Activated T-cell treated with anti-CD3 and anti-CD28 coated beads, Interleukin-2, amount 50 U/mL, for 4 hours (primary cell): ENCODE measurements around the gene ALDH5A1. TPM values are rescaled to one million over a fixed set of nuclear protein-coding genes. Genes with fewer than 3 reads are reported as not detected.

Experiments
- ATAC-seq, 2 donors: fragments of 200-7000 bp; cut with Tn5 transposase; one replicate each; pipeline ENCODE4 v1.10.0; 2021
- DNase-seq: peaks from one replicate; pipeline ENCODE4 v3.0.0-alpha.2; 2020
- H3K27me3 Mint-ChIP-seq: one replicate; pipeline ENCODE4 v1.8.0; 2021; ENCODE audit warnings: low read depth, mixed read lengths
- H3K36me3 Mint-ChIP-seq: one replicate; pipeline ENCODE4 v1.8.0; 2022; ENCODE audit warnings: mixed read lengths; ENCODE audit not compliant: insufficient read depth
- H3K4me1 Mint-ChIP-seq: one replicate; pipeline ENCODE4 v1.8.0; 2021; ENCODE audit warnings: low read depth, mixed read lengths
- H3K4me3 Mint-ChIP-seq: one replicate; pipeline ENCODE4 v1.8.0; 2021; ENCODE audit warnings: mild to moderate bottlenecking, moderate library complexity, mixed read lengths
- H3K9me3 Mint-ChIP-seq: one replicate; pipeline ENCODE4 v1.8.0; 2021; ENCODE audit warnings: mixed read lengths
- total RNA-seq, 3 donors: library from RNA; stranded (reverse); gene quantifications; one replicate each; pipeline ENCODE4 v1.2.1, GENCODE V29; 2021

The ALDH5A1 gene
- total RNA-seq, 3 donors from 2014 or later: 10.4 to 12.4 (median 11.2) TPM

DNA sequence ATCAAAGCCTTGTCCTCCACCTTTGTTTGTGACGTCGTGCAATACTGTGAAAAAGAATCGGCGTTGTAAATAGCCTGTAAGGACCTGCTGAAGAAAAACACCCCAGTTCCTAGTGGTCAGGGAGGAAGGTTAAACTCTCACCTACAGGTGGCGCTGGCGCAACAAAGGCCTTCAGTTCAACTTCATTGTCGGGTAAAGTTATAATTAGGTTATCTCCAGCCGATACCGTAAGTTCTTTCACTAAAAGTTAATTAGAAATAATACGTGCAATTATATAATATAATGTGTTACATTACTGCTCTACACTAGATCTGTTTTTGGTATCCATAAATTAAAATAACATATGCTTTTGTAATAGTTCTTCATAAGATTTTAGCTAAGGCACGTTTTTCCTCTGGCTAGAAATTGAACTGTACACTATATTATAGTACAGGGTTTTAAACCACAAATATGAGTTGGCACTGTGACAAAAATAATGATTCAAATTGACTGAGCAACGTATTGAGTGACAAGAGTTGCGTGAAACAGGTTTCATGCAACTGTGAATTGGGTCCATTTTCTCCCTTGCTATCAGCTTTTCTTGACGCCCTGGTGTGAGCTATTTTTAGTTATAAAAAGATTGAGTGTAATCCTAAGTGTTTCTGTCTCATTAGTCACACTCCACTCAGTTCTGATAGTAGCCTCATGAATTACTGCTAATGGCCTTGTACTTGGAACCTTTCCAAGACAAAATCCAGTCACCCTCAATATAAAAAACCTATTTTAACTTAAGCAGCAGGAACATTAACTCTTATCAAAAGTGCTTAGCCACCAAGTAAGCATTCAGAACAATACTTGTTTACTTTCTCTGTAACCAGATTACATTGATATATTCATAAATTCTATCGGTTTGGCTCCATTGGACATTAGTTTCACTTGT is 89.0 kb downstream of the ALDH5A1 start:
- Mint-ChIP-seq H3K4me1 (peaks cover 2% of the 10 kb centered on the region), H3K4me3 (no peak overlapping the region), H3K27me3 (peaks cover 9% of the 10 kb centered on the region), H3K36me3 (no peaks in the 10 kb centered on the region), H3K9me3 (no peaks in the 10 kb centered on the region)
- ATAC-seq (peak; percentile 47 to 71), DNase-seq (peak; percentile 66)

DNA sequence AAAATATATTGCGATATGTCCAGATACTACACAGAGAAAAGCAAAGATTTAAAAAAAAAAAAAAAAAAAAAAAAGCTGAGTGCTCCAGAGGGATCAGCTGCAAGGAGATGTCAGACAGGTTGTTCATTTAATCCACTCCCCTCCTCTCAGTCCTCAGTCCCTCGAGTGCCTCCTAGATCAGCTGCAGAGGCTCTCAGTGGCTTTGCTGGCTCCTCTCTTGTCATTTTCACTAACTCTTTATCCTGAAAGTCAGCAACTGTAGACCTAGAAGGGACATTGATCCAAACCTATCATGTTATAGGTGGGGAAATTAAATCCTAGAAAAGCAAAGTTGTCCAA is 89.6 kb downstream of the ALDH5A1 start:
- Mint-ChIP-seq H3K27me3 (peaks cover 9% of the 10 kb centered on the region), H3K36me3 (no peaks in the 10 kb centered on the region), H3K4me1 (peaks cover 2% of the 10 kb centered on the region), H3K9me3 (no peaks in the 10 kb centered on the region), H3K4me3 (no peak overlapping the region)
- ATAC-seq (no peak), DNase-seq (no peak)

Other genes with a start within 250 kb of the ALDH5A1 start
- under 1 TPM in 1 of 3 donors, not detected in 2; 0.20 TPM for gene DCDC2, start 136.9 kb upstream of the ALDH5A1 start, total RNA-seq
- gene MRS2, start 92.0 kb upstream of the ALDH5A1 start, total RNA-seq: 10 to 100 TPM; 23.6 to 28.5 (median 25.0) TPM
- under 1 TPM; 0.38 to 0.87 (median 0.45) TPM for gene GPLD1, start 5.4 kb upstream of the ALDH5A1 start, total RNA-seq
- under 1 TPM in 2 of 3 donors, not detected in 1; 0.05 to 0.08 TPM for gene KIAA0319, start 151.2 kb downstream of the ALDH5A1 start, total RNA-seq
- 10 to 100 TPM; 42.4 to 48.0 (median 45.5) TPM for gene TDP2, start 171.9 kb downstream of the ALDH5A1 start, total RNA-seq
- gene ACOT13, start 172.1 kb downstream of the ALDH5A1 start, total RNA-seq: 10 to 100 TPM; 19.6 to 28.5 (median 22.1) TPM
- 10 to 100 TPM; 67.0 to 83.8 (median 78.4) TPM for gene C6orf62, start 224.2 kb downstream of the ALDH5A1 start, total RNA-seq